Putamen (tissue), 1 donor: Measurements from ENCODE around the gene APBA2.

Source experiments
- DNase-seq: peaks from one replicate; pipeline ENCODE4 v3.0.0-alpha.2; 2016; ENCODE audit warnings: low spot score

APBA2 gene

GRCh38 chr15:28915041-28915810 lies 29.5 kb downstream of the APBA2 start:
- DNase-seq: no peak

GRCh38 chr15:28915935-28916334 lies 30.2 kb downstream of the APBA2 start:
- DNase-seq: no peak

DNA sequence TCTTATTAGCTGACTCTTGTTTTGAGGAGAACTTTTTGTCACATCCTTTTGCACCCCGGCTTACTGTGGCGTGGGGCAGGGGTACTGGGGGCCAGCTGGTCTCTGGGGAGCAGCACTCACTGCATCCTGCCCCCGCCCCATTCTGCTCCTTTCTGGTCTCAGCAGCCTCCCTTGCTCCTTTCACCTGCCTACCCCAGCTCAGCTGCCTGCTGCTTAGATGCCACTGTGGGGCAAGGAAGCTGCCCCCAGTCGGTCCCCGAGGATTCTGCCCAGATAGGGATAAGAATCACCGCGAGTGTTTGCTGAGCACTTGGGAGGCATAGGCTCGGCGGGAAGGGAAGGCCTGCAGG lies 32.0 kb downstream of the APBA2 start:
- DNase-seq: no peak

DNA sequence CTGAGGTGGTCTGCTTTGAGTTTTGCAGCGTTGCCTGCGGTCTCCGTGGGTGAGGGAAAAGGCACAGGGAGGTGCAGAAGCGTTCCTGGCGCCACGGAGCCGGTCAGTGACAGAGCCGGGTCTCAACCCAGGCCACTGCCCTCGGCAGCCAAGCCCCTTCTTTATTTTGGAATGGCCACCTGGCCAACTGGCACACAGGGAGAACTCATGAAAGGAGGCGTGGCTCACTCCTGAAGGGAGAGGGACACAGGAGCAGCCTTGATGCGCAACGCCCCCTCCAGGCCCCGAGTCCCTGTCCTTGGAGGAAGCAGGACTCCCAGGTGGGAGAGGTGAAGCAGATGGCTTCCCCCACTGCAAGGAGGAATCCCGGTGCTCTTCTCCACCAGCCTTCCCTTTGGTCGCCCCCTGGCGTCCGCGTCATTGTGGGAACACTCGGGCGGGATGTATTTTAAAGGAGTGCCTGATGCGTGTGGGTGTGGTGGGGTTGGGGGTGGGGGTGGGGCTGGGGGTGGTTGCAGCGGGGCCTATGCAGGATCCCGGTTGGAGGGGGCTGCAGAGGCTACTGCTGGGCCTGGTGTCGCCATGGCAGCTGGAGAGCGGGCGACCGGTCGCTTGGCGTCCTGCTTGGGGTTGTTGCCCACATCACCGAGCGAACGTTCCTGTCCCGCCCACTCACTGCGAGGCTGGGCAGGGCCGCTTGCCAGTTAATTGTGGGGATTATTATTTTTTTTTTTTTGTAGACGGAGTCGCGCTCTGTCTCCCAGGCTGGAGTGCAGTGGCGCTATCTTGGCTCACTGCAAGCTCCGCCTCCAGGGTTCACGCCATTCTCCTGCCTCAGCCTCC lies 32.6 kb downstream of the APBA2 start:
- no peak for DNase-seq

DNA sequence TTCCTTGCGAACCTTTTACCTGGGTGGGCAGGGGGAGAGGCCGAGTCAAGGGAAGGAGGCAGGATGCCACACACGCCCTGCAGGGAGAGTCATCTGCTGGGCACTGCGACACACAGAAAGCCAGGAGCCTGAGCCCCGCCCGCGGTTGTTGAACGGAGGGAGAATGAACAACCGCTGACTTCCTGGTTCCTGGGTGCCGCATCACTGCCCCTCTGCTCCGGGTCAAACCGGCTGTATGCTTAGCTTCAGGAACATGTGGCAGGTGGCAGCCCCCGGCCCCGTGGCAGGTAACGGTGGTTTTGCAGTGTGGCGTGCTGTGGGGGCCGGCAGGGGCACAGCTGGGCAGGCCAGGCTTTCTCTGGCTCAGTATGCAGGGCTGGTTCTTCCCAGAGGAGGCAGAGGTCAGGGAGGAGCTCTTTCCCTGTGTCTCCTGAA lies 33.4 kb downstream of the APBA2 start:
- DNase-seq: no peak

GRCh38 chr15:28919679-28920655 lies 34.2 kb downstream of the APBA2 start:
- DNase-seq: no peak

- no peak for DNase-seq
Measured at GRCh38 chr15:28920781-28921331, 35.1 kb downstream of the APBA2 start.

- no peak for DNase-seq
Measured at GRCh38 chr15:28921336-28921735, 35.6 kb downstream of the APBA2 start.

GRCh38 chr15:28921919-28922706 lies 36.3 kb downstream of the APBA2 start:
- DNase-seq: no peak

DNA sequence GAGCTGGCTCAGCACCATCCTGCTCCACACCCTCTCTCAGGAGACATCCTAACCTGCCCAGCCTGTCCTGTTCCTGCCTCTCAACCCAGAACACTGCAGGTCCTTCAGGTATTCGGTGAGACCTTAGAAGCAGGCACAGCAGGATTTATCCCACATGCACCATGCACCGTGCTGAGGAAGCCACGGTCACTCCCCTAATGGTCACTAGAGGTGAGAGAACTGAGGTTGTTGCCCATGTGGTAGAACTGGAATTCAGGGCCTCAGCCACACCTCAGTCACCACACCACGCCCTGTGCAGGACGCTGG lies 36.9 kb downstream of the APBA2 start:
- DNase-seq: no peak

DNA sequence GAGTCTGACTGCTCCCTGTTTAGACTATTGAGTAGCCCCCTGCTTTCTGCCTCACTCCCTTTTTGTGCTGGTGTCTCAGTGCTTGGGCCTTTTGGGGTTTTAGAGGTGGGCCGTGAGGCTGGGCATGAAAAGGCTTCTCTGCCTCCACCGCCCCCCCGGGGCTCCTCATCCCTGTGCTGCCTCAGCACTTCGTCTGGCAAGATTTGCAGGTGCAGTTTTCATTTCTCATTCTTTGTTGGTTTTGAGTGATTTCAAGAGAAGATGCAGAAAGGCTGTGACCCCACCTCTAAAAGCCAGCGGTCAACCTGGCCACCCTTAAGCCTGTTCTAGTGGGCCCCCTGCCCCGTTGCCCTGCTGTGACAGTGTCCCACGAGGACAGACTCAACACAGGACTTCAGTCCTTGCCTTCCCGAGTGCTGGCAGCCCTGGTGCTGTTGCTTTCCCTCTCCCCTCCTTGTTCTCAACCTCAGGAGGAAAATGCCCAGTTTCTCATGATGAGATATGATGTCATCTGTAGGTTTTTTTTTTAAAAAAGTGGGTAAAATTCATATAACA lies 38.0 kb downstream of the APBA2 start:
- no peak for DNase-seq

DNA sequence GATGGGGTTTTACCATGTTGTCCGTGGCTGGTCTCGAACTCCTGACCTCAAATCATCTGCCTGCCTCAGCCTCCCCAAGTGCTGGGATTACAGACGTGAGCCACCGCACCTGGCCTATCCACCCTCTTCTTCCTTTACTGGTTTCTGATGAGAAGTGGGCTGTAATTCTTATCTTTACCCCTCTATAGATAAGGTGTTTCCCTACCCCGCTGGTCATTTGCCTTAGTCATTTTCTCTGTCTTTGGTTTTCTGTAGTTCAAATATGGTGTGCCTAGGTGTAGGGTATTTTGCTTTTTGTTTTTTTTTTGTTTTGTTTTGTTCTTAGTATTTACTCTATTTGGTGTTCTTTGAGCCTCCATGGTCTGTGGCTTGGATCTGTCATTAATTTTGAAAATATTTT lies 41.3 kb downstream of the APBA2 start:
- no peak for DNase-seq

DNA sequence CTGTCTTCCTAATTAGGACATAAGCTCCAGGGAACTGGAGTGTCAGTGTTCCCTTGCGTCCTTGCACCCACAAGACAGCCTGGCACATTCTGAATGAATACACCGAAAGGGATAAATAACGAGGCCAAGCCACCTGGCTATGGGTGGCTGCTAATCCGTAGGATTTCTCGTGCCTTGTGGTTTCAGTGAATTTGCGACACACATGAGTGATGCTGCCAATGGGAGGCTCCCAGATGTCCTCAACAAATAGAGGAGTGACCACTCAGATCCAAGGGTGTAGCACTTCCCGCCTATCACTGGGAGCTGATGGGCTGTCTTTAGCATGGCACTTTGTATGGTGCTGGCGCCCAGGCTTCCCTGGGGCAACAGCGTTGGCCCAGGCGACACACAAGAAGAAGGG lies 43.4 kb downstream of the APBA2 start:
- DNase-seq: no peak

GRCh38 chr15:28930011-28930410 lies 44.2 kb downstream of the APBA2 start:
- no peak for DNase-seq

GRCh38 chr15:28930476-28931291 lies 44.9 kb downstream of the APBA2 start:
- DNase-seq: no peak

GRCh38 chr15:28931828-28932227 lies 46.1 kb downstream of the APBA2 start:
- no peak for DNase-seq

- DNase-seq: no peak
Measured at GRCh38 chr15:28932361-28932760, 46.6 kb downstream of the APBA2 start.

- no peak for DNase-seq
Measured at GRCh38 chr15:28933710-28934445, 48.1 kb downstream of the APBA2 start.

- no peak for DNase-seq
Measured at GRCh38 chr15:28934645-28935044, 48.9 kb downstream of the APBA2 start.
